Astrocyte (in vitro differentiated cells and primary cell): Measurements from ENCODE around the gene TUBA8. TPM values are rescaled to one million over a fixed set of nuclear protein-coding genes. Genes with fewer than 3 reads are reported as not detected.
"Not testable (repeated sequence)": the region's sequence is repeated elsewhere in the genome, so short reads cannot be mapped to it uniquely, and the experiment has no call there.

Experiments
- DNase-seq: peaks from one replicate; pipeline ENCODE4 v3.0.0-alpha.2; 2010; ENCODE audit warnings: low read depth
- FAIRE-seq: peaks from 2 replicates; lab custom pipeline; 2011; peaks lifted over from hg19 to GRCh38; lab: Jason Lieb, UNC
- H2AFZ ChIP-seq: 2 replicates; pipeline ENCODE4 v1.6.0; 2012; ENCODE audit warnings: low read depth, low read length, inconsistent platforms
- H3K27ac ChIP-seq: 2 replicates; pipeline ENCODE4 v1.5.1; 2011; ENCODE audit warnings: low read depth, low read length, inconsistent platforms
- H3K27me3 ChIP-seq: 2 replicates; pipeline ENCODE4 v1.6.0; 2011; ENCODE audit warnings: low read length, inconsistent platforms; ENCODE audit not compliant: insufficient read depth
- H3K36me3 ChIP-seq: 2 replicates; pipeline ENCODE4 v1.5.1; 2011; ENCODE audit warnings: low read length, inconsistent platforms; ENCODE audit not compliant: insufficient read depth
- H3K4me1 ChIP-seq: 2 replicates; pipeline ENCODE4 v1.5.1; 2011; ENCODE audit warnings: low read length, inconsistent platforms; ENCODE audit not compliant: insufficient read depth
- H3K4me2 ChIP-seq: 2 replicates; pipeline ENCODE4 v1.6.0; 2012; ENCODE audit warnings: low read length, inconsistent platforms
- H3K4me3 ChIP-seq: 2 replicates; pipeline ENCODE4 v1.5.1; 2011; ENCODE audit warnings: low read depth, mild to moderate bottlenecking, low read length, inconsistent platforms; ENCODE audit not compliant: insufficient read depth
- H3K79me2 ChIP-seq: 2 replicates; pipeline ENCODE4 v1.6.0; 2012; ENCODE audit warnings: mild to moderate bottlenecking, low read length, inconsistent platforms; ENCODE audit not compliant: insufficient read depth
- H3K9ac ChIP-seq: 2 replicates; pipeline ENCODE4 v1.6.0; 2012; ENCODE audit warnings: mild to moderate bottlenecking, low read length, inconsistent platforms
- H3K9me3 ChIP-seq: 2 replicates; pipeline ENCODE4 v1.5.1; 2012; ENCODE audit warnings: low read depth, mild to moderate bottlenecking, low read length, inconsistent platforms; ENCODE audit not compliant: insufficient read depth
- H4K20me1 ChIP-seq: 2 replicates; pipeline ENCODE4 v1.6.0; 2012; ENCODE audit warnings: low read length, inconsistent platforms; ENCODE audit not compliant: insufficient read depth
- H3K27ac Mint-ChIP-seq: one replicate; pipeline ENCODE4 v1.8.0; 2021; ENCODE audit warnings: mild to moderate bottlenecking, mixed read lengths; ENCODE audit not compliant: unreplicated experiment
- H3K27me3 Mint-ChIP-seq: one replicate; pipeline ENCODE4 v1.8.0; 2021; ENCODE audit warnings: low read depth, mixed read lengths; ENCODE audit not compliant: unreplicated experiment
- H3K36me3 Mint-ChIP-seq: one replicate; pipeline ENCODE4 v1.8.0; 2021; ENCODE audit warnings: low read depth, mixed read lengths; ENCODE audit not compliant: unreplicated experiment
- H3K4me1 Mint-ChIP-seq: one replicate; pipeline ENCODE4 v1.8.0; 2021; ENCODE audit warnings: low read depth, mixed read lengths; ENCODE audit not compliant: unreplicated experiment
- H3K4me3 Mint-ChIP-seq: one replicate; pipeline ENCODE4 v1.8.0; 2021; ENCODE audit warnings: mild to moderate bottlenecking, moderate library complexity, mixed read lengths; ENCODE audit not compliant: unreplicated experiment
- H3K9me3 Mint-ChIP-seq: one replicate; pipeline ENCODE4 v1.8.0; 2021; ENCODE audit warnings: mild to moderate bottlenecking, mixed read lengths; ENCODE audit not compliant: unreplicated experiment
- EZH2 ChIP-seq: IDR thresholded peaks from 2 replicates; pipeline ENCODE4 v1.6.1; 2012; ENCODE audit warnings: mild to moderate bottlenecking, low read length, inconsistent platforms; ENCODE audit not compliant: insufficient read depth
- total RNA-seq: library from RNA; stranded (reverse); gene quantifications from 2 replicates; pipeline ENCODE4 v1.2.1, GENCODE V29; 2021
- TF ChIP-seq, protein P1 (sequence below): IDR thresholded peaks from 2 replicates; pipeline ENCODE4 v1.5.1; 2011; ENCODE audit warnings: low read depth, mild to moderate bottlenecking, inconsistent platforms, low read length, moderate library complexity; ENCODE audit not compliant: insufficient read depth

TUBA8 gene
- total RNA-seq, 1 donor from 2014 or later: 0.79 TPM

- peaks cover 2% of the 10 kb centered on the region for H3K27me3 Mint-ChIP-seq
- Histone ChIP-seq H3K79me2 (no peaks in the 10 kb centered on the region), H3K9me3 (no peaks in the 10 kb centered on the region), H4K20me1 (no peaks in the 10 kb centered on the region), H3K9ac (no peak overlapping the region), H2AFZ (no peak overlapping the region), H3K36me3 (no peaks in the 10 kb centered on the region), H3K27ac (no peak overlapping the region), H3K27me3 (no peaks in the 10 kb centered on the region), H3K4me3 (no peak overlapping the region), H3K4me2 (no peak overlapping the region), H3K4me1 (peaks cover 18% of the 10 kb centered on the region)
- peaks cover 3% of the 10 kb centered on the region for H3K36me3 Mint-ChIP-seq
- FAIRE-seq (no peak), DNase-seq (no peak)
- no peak overlapping the region for H3K4me3 Mint-ChIP-seq
- no peaks in the 10 kb centered on the region for H3K9me3 Mint-ChIP-seq
- TF ChIP-seq, protein P1, sequence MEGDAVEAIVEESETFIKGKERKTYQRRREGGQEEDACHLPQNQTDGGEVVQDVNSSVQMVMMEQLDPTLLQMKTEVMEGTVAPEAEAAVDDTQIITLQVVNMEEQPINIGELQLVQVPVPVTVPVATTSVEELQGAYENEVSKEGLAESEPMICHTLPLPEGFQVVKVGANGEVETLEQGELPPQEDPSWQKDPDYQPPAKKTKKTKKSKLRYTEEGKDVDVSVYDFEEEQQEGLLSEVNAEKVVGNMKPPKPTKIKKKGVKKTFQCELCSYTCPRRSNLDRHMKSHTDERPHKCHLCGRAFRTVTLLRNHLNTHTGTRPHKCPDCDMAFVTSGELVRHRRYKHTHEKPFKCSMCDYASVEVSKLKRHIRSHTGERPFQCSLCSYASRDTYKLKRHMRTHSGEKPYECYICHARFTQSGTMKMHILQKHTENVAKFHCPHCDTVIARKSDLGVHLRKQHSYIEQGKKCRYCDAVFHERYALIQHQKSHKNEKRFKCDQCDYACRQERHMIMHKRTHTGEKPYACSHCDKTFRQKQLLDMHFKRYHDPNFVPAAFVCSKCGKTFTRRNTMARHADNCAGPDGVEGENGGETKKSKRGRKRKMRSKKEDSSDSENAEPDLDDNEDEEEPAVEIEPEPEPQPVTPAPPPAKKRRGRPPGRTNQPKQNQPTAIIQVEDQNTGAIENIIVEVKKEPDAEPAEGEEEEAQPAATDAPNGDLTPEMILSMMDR: no peak
- TF ChIP-seq EZH2: no peak
- H3K4me1 Mint-ChIP-seq: peaks cover 22% of the 10 kb centered on the region
- H3K27ac Mint-ChIP-seq: no peak overlapping the region
Measured at GRCh38 chr22:18071968-18072310, 38.7 kb upstream of the TUBA8 start.

GRCh38 chr22:18073467-18073866, 37.1 kb upstream of the TUBA8 start:
- TF ChIP-seq, protein P1: no peak
- TF ChIP-seq EZH2: no peak
- Histone ChIP-seq H3K9ac (no peak overlapping the region), H3K27me3 (no peaks in the 10 kb centered on the region), H2AFZ (no peak overlapping the region), H4K20me1 (no peaks in the 10 kb centered on the region), H3K27ac (no peak overlapping the region), H3K79me2 (peaks cover 10% of the 10 kb centered on the region), H3K4me3 (no peak overlapping the region), H3K9me3 (no peaks in the 10 kb centered on the region), H3K36me3 (no peaks in the 10 kb centered on the region), H3K4me1 (peaks cover 11% of the 10 kb centered on the region), H3K4me2 (no peak overlapping the region)
- DNase-seq (no peak), FAIRE-seq (no peak)
- Mint-ChIP-seq H3K36me3 (no peaks in the 10 kb centered on the region), H3K27ac (no peak overlapping the region), H3K9me3 (no peaks in the 10 kb centered on the region), H3K27me3 (no peaks in the 10 kb centered on the region), H3K4me3 (no peak overlapping the region), H3K4me1 (peaks cover 13% of the 10 kb centered on the region)

DNA sequence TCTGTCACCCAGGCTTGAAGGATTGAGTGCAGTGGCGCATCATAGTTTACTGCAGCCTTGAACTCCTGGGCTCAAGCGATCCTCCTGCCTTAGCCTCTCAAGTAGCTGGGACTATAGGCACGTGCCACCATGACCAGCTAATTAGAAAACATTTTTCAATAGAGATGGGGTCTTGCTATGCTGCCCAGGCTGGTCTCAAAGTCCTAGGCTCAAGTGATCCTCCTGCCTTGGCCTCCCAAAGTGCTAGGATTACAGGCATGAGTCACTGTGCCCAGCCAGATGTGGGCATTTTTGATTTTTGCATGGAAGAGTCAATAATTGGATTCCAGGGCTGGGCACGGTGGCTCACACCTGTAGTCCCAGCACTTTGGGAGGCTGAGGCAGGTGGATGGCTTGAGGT, 36.7 kb upstream of the TUBA8 start:
- DNase-seq, H3K9ac ChIP-seq, H3K4me3 Mint-ChIP-seq, H3K36me3 ChIP-seq, H3K27ac ChIP-seq, H3K27me3 Mint-ChIP-seq, FAIRE-seq, H3K4me3 ChIP-seq, H3K9me3 ChIP-seq, H3K36me3 Mint-ChIP-seq, H4K20me1 ChIP-seq, H2AFZ ChIP-seq, H3K4me2 ChIP-seq, H3K27ac Mint-ChIP-seq, H3K9me3 Mint-ChIP-seq, H3K27me3 ChIP-seq: not testable (repeated sequence)
- peaks cover 15% of the 10 kb centered on the region for H3K79me2 ChIP-seq
- peaks cover 13% of the 10 kb centered on the region for H3K4me1 ChIP-seq
- H3K4me1 Mint-ChIP-seq: peaks cover 14% of the 10 kb centered on the region
